Pancreas (tissue), 10 donors: ENCODE measurements around the gene PAFAH2. TPM values are rescaled to one million over a fixed set of nuclear protein-coding genes. Genes with fewer than 3 reads are reported as not detected.

Experiments used
- ATAC-seq, 4 donors: fragments of 200-7000 bp; cut with Tn5 transposase; one replicate each; pipeline versions ENCODE4 v1.8.0 to v1.9.1; 2020; ENCODE audit warnings: mild to moderate bottlenecking in 4 of 4, moderate library complexity in 4 of 4
- DNase-seq, 6 donors: peaks; one replicate each; pipeline ENCODE4 v3.0.0-alpha.2; 2020
- FAIRE-seq: peaks from 2 replicates; lab custom pipeline; 2012; peaks lifted over from hg19 to GRCh38; lab: Jason Lieb, UNC
- H3K27ac ChIP-seq, 4 donors: fragments of 200-600 bp; sonication (generic); 1 replicate in 3 of 4; 2 replicates in 1 of 4; pipeline versions ENCODE4 v1.5.0 to v1.8.0; 2020
- H3K27me3 ChIP-seq, 4 donors: fragments of 200-600 bp; one replicate each; pipeline ENCODE4 v1.8.0; 2021
- H3K36me3 ChIP-seq, 3 donors: fragments of 200-600 bp; sonication (generic) in 1 of 3; one replicate each; pipeline versions ENCODE4 v1.5.0 to v1.8.0; 2020 to 2021
- H3K4me1 ChIP-seq, 3 donors: fragments of 200-600 bp; one replicate each; pipeline ENCODE4 v1.8.0; 2021
- H3K4me3 ChIP-seq, 4 donors: fragments of 200-600 bp; sonication (generic) in 2 of 4; one replicate each; pipeline versions ENCODE4 v1.5.0 to v1.8.0; 2020 to 2021
- H3K9me3 ChIP-seq, 4 donors: fragments of 200-600 bp; one replicate each; pipeline ENCODE4 v1.8.0; 2021
- WGBS, 2 donors: extraction: QIAGEN DNeasy Blood & Tissue Kit; methylation state at CpG; one replicate each; pipeline ENCODE4 v1.1.7; 2013; 5-methylcytosine and 5-hydroxymethylcytosine counted together
- intact Hi-C, 3 donors: fragments of 100-400 bp; cut with DNase I; formaldehyde crosslinking; loops; one replicate each; pipeline versions ENCODE4 v1.11.1 to v1.14.2; 2022
- polyA plus RNA-seq, 2 donors: library from polyadenylated mRNA; stranded (reverse); fragments of 200-250 nt; gene quantifications; one replicate each; pipeline ENCODE4 v1.2.3, GENCODE V29; 2013
- total RNA-seq, 6 donors: library from RNA; stranded (reverse); fragmentation: NEBNext Ultra II Directional in 4 of 6; extraction: Animal tissue kit (Norgen Biotek cat#: 25700) in 4 of 6; gene quantifications; one replicate each; pipeline versions ENCODE4 v1.2.1 to v1.2.4, GENCODE V29; 2021 to 2023
- TF ChIP-seq, protein P1 (sequence below), 4 donors: fragments of 200-600 bp; sonication (generic) in 3 of 4; IDR thresholded peaks; one replicate each; pipeline versions ENCODE4 v1.5.0 to v1.8.0; 2021; ENCODE audit warnings: antibody characterized with exemption in 4 of 4
- donor health status: healthy with polysubstance abuse.
- donor health status: DM: no; HTN: no; CAD: no; lungs with moderate emphysema.
- donor health status: DM: no; HTN: no; CAD: no.
- donor health status: control.
- donor health status: control.
- donor health status: Bipolar disorder and iron deficiency.
- donor health status: DM: yes; HTN: yes; CAD: no.
- donor health status: DM: no; HTN: no; CAD: no.
- donor health status: DM: no; HTN: no; CAD: no.
- donor health status: DM: yes; HTN: yes; CAD: no.

Gene PAFAH2
- total and polyA plus RNA-seq, 8 donors: 11.0 to 20.9 (median 15.3) TPM

DNA sequence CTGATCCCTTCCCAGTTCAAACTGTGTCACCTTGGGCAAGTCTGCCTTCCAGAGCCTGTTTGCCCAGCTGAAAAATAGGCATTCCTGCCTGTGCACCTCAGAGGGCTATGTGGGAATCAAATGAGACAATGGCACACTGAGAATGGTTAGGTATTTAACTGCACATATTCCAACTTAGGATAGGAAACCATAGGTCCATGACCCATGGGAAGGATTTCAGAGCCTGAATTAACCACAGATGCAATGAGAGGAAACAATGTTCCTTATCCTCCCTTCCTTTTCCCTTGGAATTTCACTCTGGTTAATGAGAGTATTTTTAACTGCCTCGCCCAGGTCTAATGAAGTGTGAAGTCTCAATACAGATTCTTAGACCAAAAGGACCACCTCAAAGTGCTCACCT is 12.7 kb downstream of the PAFAH2 start:
- Histone ChIP-seq H3K27me3 (no peaks in the 10 kb centered on the region), H3K36me3 (peaks cover 0 to 34% (median 11%) of the 10 kb centered on the region in 3 donors), H3K9me3 (no peaks in the 10 kb centered on the region), H3K27ac (no peak overlapping the region), H3K4me3 (no peak overlapping the region), H3K4me1 (no peaks in the 10 kb centered on the region)
- 94 to 96% methylated on average over 1 of the region's 1 CpG for WGBS, 2 donors
- DNase-seq (no peak), FAIRE-seq (no peak), ATAC-seq (no peak)
- intact Hi-C loops: no loop called here
- TF ChIP-seq, protein P1, sequence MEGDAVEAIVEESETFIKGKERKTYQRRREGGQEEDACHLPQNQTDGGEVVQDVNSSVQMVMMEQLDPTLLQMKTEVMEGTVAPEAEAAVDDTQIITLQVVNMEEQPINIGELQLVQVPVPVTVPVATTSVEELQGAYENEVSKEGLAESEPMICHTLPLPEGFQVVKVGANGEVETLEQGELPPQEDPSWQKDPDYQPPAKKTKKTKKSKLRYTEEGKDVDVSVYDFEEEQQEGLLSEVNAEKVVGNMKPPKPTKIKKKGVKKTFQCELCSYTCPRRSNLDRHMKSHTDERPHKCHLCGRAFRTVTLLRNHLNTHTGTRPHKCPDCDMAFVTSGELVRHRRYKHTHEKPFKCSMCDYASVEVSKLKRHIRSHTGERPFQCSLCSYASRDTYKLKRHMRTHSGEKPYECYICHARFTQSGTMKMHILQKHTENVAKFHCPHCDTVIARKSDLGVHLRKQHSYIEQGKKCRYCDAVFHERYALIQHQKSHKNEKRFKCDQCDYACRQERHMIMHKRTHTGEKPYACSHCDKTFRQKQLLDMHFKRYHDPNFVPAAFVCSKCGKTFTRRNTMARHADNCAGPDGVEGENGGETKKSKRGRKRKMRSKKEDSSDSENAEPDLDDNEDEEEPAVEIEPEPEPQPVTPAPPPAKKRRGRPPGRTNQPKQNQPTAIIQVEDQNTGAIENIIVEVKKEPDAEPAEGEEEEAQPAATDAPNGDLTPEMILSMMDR (IDR thresholded peaks at IDR 0.05): no peak

DNA sequence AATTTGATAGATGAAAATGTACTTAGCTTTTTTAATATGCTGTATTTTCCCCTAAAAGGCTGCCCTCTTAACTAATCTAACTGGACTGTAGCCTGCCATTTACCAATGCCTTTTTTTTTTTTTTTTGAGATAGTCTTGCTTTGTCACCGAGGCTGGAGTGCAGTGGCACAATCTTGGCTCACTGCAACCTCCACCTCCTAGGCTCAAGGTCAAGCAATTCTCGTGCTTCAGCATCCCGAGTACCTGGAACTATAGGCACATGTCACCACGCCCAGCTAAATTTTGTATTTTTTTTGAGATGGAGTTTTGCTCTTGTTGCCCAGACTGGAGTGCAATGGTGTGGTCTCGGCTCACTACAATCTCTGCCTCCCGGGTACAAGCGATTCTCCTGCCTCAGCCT is 18.7 kb downstream of the PAFAH2 start:
- intact Hi-C loops: no loop called here
- Histone ChIP-seq H3K4me3 (no peak overlapping the region), H3K36me3 (peaks cover 0 to 55% (median 15%) of the 10 kb centered on the region in 3 donors), H3K27ac (no peak overlapping the region), H3K27me3 (no peaks in the 10 kb centered on the region), H3K4me1 (no peaks in the 10 kb centered on the region), H3K9me3 (no peaks in the 10 kb centered on the region)
- DNase-seq (peak in 2 of 6 donors; percentile 7 to 20), ATAC-seq (peak in 2 of 4 donors; percentile 24 to 69), FAIRE-seq (no peak)
- TF ChIP-seq, protein P1 (IDR thresholded peaks at IDR 0.05): no peak
- WGBS, 2 donors: 45 to 56% methylated on average over 7 of the region's 7 CpGs

DNA sequence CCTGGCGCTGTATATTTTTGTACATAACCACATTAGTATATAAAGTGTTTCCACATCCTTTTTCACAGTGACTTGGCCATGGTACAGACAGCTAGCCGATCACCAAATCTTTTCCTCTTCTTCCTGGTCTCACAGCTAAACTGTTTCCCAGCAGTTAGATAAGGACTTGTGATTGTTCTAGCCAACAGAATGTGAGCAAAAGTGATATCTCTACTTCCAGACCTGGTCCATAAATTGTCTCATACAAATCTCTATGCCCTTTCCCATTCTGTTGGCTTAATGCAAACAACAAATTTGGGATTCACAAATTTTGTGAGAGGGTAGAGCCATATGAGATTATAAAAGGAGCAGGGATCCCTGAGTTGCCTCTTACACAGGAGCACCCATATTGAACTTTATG is 19.5 kb downstream of the PAFAH2 start:
- FAIRE-seq: no peak
- DNase-seq: no peak
- ATAC-seq: no peak
- H3K36me3 ChIP-seq: peaks cover 0 to 53% (median 23%) of the 10 kb centered on the region in 3 donors
- no peak overlapping the region for H3K27ac ChIP-seq
- TF ChIP-seq, protein P1 (IDR thresholded peaks at IDR 0.05): no peak
- no peaks in the 10 kb centered on the region for H3K4me1 ChIP-seq
- 85 to 89% methylated on average over 2 of the region's 2 CpGs for WGBS, 2 donors
- intact Hi-C loops: no loop called here
- H3K27me3 ChIP-seq: no peaks in the 10 kb centered on the region
- H3K9me3 ChIP-seq: no peaks in the 10 kb centered on the region
- H3K4me3 ChIP-seq: no peak overlapping the region

DNA sequence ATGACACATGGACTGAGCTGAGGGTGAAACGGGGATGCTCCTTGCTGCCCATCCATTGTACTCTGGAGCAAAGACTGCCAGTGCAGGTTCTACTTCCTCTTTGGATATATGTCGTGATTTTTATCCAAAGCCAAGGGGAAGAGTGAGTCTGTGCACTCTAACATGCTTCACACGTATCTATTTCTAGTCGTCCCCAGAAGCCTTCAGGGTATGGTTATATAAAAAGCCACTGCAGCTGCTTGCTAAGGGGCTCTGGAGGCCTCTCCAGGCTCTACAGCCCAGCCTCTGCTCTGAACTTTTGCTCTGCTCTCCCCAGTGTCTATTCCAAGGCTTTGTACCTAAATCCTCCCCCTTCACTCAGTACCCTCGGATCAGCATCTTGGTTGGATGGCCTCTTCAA is 20.1 kb downstream of the PAFAH2 start:
- FAIRE-seq (no peak), ATAC-seq (no peak), DNase-seq (no peak)
- H3K4me1 ChIP-seq: no peaks in the 10 kb centered on the region
- no peaks in the 10 kb centered on the region for H3K27me3 ChIP-seq
- TF ChIP-seq, protein P1 (IDR thresholded peaks at IDR 0.05): no peak
- no peak overlapping the region for H3K4me3 ChIP-seq
- intact Hi-C loops: no loop called here
- H3K36me3 ChIP-seq: peaks cover 0 to 53% (median 17%) of the 10 kb centered on the region in 3 donors
- no peak overlapping the region for H3K27ac ChIP-seq
- no peaks in the 10 kb centered on the region for H3K9me3 ChIP-seq
- 89 to 93% methylated on average over 5 of the region's 5 CpGs for WGBS, 2 donors

DNA sequence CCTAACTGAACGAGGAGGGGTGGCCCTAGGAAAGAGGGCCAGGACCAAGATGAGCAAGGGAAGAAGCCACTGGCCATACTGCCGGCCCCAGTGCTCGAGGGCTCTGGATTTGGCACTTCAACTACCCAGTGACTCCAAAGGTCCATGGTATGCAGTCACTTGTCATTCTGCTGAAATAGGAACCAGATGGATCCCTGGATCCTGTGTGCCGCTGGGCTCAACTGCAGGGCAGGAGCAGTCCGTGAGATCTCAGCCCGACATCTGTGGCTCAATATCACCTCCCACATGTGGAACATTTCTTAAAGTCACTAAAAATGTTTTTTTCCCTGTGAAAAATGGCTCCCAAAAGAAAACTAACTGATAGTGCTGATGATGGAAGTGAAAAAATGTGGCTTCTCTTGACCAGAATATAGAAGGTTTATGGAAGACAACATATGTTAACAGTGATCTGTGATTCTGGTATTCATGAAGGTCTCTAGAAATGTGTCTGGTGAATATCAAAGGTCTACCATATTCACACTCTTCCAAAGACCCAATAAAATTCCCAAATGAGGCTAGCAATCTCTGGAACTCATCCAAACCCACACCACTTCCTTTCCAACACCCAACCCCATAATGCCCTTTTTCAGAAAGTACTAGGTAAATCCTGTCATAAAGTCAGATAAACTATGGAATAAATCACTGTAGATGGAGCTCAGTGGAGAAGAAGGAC is 24.1 kb downstream of the PAFAH2 start:
- H3K27ac ChIP-seq: no peak overlapping the region
- DNase-seq (no peak), FAIRE-seq (no peak), ATAC-seq (no peak)
- no peaks in the 10 kb centered on the region for H3K27me3 ChIP-seq
- no peaks in the 10 kb centered on the region for H3K9me3 ChIP-seq
- H3K36me3 ChIP-seq: peaks cover 0 to 46% (median 12%) of the 10 kb centered on the region in 3 donors
- TF ChIP-seq, protein P1 (IDR thresholded peaks at IDR 0.05): no peak
- no peak overlapping the region for H3K4me3 ChIP-seq
- WGBS, 2 donors: 93 to 95% methylated on average over 6 of the region's 6 CpGs
- no peaks in the 10 kb centered on the region for H3K4me1 ChIP-seq
- intact Hi-C loops: no loop called here
